ENCODE results near the gene PTPRJ. TPM values are rescaled to one million over a fixed set of nuclear protein-coding genes. Genes with fewer than 3 reads are reported as not detected.

Gene PTPRJ
- total and polyA plus RNA-seq, 4 donors, result 2.0 to 20.1 (median 8.5) TPM

DNA sequence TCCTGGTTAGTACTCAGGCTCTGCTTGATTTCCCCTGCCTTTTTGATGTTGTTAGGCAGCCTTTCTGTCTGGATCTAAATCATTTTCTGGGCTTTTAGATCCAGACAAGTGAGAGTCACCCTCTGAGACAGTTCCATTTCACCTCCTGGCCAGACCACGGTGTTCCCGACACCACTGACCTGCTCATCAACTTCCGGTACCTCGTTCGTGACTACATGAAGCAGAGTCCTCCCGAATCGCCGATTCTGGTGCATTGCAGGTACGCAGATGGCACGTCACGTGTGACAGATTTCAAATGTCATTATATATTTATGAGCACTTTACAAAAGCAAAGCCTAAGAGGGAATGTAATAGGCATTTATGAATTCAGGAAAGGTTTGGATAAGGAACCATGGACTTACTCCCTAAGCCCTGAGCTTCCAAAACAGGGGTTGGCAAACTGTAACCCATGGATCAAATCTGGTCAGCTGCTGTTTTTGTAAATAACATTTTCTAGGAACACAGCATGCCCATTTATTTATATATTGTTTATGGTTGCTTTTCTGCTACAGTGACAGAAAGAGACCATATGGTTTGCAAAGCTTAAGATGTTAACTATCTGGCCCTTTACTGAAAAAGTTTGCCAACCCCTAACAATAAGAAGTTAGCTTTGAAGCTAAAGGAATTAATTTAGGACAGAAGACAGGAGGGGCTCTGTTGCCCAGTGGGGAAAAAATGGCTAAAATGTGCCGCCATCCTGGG is 183.2 kb downstream of the PTPRJ start:
- H3K27me3 ChIP-seq (ENCODE audit: control insufficient read depth in 1 of 2, insufficient read depth in 2 of 2, low read length in 1 of 2), result no peaks in the 10 kb centered on the region
- intact Hi-C loops (cut with DNase I), result no loop called here
- DNase-seq (no peak), ATAC-seq (ENCODE audit: low FRiP score) (no peak)
- H3K4me3 ChIP-seq (ENCODE audit: low read length in 2 of 2), result no peak overlapping the region
- H3K9me3 ChIP-seq (ENCODE audit: control insufficient read depth, low read length), result no peaks in the 10 kb centered on the region
- no peaks in the 10 kb centered on the region for H3K4me1 ChIP-seq (ENCODE audit: control insufficient read depth in 1 of 2, insufficient read depth in 2 of 2, low read length in 2 of 2)
- no peak overlapping the region for H3K27ac ChIP-seq (ENCODE audit: low read depth in 1 of 2, low read length in 2 of 2)
- 94 to 96% methylated on average over 12 of the region's 12 CpGs for WGBS, 2 donors
- H3K36me3 ChIP-seq (ENCODE audit: control insufficient read depth in 1 of 2, insufficient read depth in 2 of 2, low read length in 1 of 2), result peaks cover 0 to 3% of the 10 kb centered on the region in 2 donors

DNA sequence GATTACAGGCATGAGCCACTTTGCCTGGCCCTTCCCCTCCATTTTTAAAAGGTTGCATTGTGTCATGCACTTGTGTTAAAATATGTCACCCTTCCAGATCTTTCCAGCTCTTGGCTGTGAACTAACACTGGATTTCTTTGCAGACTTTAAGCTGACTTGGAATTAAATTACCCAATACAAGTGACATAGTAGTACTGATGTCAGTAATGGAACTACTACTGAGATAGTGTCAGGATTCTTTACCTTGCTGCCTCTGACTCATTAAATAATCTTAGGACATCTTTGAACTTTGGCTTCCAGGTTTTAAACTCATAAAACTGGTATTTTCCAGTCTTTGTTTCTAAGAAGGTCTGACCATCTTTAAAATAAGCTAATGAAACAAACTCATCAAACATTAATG is 184.5 kb downstream of the PTPRJ start:
- intact Hi-C loops (cut with DNase I), result no loop called here
- ATAC-seq (ENCODE audit: low FRiP score) (no peak), DNase-seq (no peak)
- H3K4me3 ChIP-seq (ENCODE audit: low read length in 2 of 2), result no peak overlapping the region
- no peaks in the 10 kb centered on the region for H3K9me3 ChIP-seq (ENCODE audit: control insufficient read depth, low read length)
- no peak overlapping the region for H3K27ac ChIP-seq (ENCODE audit: low read depth in 1 of 2, low read length in 2 of 2)
- H3K4me1 ChIP-seq (ENCODE audit: control insufficient read depth in 1 of 2, insufficient read depth in 2 of 2, low read length in 2 of 2), result no peaks in the 10 kb centered on the region
- no peaks in the 10 kb centered on the region for H3K27me3 ChIP-seq (ENCODE audit: control insufficient read depth in 1 of 2, insufficient read depth in 2 of 2, low read length in 1 of 2)
- H3K36me3 ChIP-seq (ENCODE audit: control insufficient read depth in 1 of 2, insufficient read depth in 2 of 2, low read length in 1 of 2), result peaks cover 0 to 3% of the 10 kb centered on the region in 2 donors

DNA sequence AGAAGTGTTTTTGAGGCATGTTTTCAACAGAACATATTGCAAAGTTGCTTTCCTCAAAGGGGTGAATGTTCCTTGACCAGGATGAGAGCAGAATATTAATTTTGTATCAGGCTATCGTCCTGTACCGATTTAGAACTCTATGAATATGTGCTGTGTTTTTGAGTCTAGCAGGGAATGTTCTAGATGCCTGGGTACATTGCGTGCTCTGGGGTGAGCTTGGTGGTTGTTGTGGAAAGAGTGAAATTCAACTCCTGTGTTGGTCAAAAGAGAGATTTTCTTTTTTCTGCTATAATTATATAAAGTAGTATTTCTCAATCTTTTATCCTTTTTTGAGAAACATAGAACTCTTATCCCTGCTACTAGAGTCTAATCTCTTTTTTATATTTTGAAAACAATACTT is 185.1 kb downstream of the PTPRJ start:
- intact Hi-C loops (cut with DNase I), result no loop called here
- Histone ChIP-seq H3K27me3 (ENCODE audit: control insufficient read depth in 1 of 2, insufficient read depth in 2 of 2, low read length in 1 of 2) (no peaks in the 10 kb centered on the region), H3K36me3 (ENCODE audit: control insufficient read depth in 1 of 2, insufficient read depth in 2 of 2, low read length in 1 of 2) (peaks cover 0 to 3% of the 10 kb centered on the region in 2 donors), H3K4me3 (ENCODE audit: low read length in 2 of 2) (no peak overlapping the region), H3K9me3 (ENCODE audit: control insufficient read depth, low read length) (no peaks in the 10 kb centered on the region), H3K27ac (ENCODE audit: low read depth in 1 of 2, low read length in 2 of 2) (no peak overlapping the region), H3K4me1 (ENCODE audit: control insufficient read depth in 1 of 2, insufficient read depth in 2 of 2, low read length in 2 of 2) (no peaks in the 10 kb centered on the region)
- DNase-seq (no peak), ATAC-seq (ENCODE audit: low FRiP score) (no peak)
- 83 to 94% methylated on average over 3 of the region's 3 CpGs for WGBS, 2 donors

DNA sequence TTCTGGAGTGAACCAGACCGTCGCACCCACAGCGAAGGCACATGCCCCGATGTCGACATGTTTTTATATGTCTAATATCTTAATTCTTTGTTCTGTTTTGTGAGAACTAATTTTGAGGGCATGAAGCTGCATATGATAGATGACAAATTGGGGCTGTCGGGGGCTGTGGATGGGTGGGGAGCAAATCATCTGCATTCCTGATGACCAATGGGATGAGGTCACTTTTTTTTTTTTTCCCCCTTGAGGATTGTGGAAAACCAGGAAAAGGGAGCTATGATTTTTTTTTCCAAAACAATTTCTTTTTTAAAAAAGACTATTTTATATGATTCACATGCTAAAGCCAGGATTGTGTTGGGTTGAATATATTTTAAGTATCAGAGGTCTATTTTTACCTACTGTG is 187.0 kb downstream of the PTPRJ start:
- WGBS, 2 donors, result 81 to 88% methylated on average over 6 of the region's 6 CpGs

DNA sequence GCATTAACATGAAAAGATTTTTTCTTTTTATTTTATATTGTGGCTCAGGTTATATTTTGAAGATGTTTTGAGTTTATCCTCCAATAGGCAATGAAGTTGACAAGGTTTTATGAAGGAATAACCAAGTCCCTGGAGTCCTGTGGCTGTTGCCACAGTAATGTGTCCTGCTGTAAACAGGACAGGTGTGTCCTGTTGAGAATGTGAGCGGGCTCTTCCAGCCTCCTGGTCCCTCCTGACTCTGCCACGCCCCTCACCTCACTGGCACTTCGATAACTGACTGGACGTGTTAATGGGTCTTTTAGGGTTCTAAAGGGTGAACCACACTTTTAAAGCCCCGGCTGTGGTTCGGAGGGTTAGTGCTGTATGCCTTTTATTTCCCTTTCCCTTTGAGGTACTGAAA is 188.5 kb downstream of the PTPRJ start:
- peaks cover 0 to 3% of the 10 kb centered on the region in 2 donors for H3K36me3 ChIP-seq (ENCODE audit: control insufficient read depth in 1 of 2, insufficient read depth in 2 of 2, low read length in 1 of 2)
- WGBS, 2 donors, result 89 to 92% methylated on average over 6 of the region's 6 CpGs

More for the DNA sequence above, 187.0 kb downstream of the PTPRJ start:
- H3K9me3 ChIP-seq (ENCODE audit: control insufficient read depth, low read length), result no peaks in the 10 kb centered on the region
- intact Hi-C loops (cut with DNase I), result no loop called here
- H3K4me3 ChIP-seq (ENCODE audit: low read length in 2 of 2), result no peak overlapping the region
- H3K4me1 ChIP-seq (ENCODE audit: control insufficient read depth in 1 of 2, insufficient read depth in 2 of 2, low read length in 2 of 2), result no peaks in the 10 kb centered on the region
- DNase-seq (no peak), ATAC-seq (ENCODE audit: low FRiP score) (no peak)
- peaks cover 0 to 3% of the 10 kb centered on the region in 2 donors for H3K36me3 ChIP-seq (ENCODE audit: control insufficient read depth in 1 of 2, insufficient read depth in 2 of 2, low read length in 1 of 2)
- no peak overlapping the region for H3K27ac ChIP-seq (ENCODE audit: low read depth in 1 of 2, low read length in 2 of 2)
- no peaks in the 10 kb centered on the region for H3K27me3 ChIP-seq (ENCODE audit: control insufficient read depth in 1 of 2, insufficient read depth in 2 of 2, low read length in 1 of 2)

DNA sequence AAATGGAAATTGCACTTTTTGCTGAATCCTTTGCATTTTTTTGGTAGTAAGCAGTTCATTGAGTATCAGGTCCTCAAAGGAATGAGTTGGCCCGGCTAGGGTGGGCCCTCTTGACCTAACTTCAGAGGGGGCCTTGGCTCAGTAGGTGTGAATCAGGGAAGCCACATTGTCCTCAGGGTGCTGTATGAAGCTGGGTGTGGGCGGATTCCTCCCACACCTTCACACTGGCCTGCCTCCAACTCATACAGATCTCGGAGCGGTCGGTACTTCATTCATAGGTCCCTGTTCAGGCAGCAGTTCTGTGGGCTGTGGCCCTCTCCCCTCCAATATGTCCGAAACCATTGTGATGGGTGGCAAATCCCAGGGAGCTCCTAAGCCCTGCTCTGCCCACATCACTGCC is 188.9 kb downstream of the PTPRJ start:
- no peaks in the 10 kb centered on the region for H3K27me3 ChIP-seq (ENCODE audit: control insufficient read depth in 1 of 2, insufficient read depth in 2 of 2, low read length in 1 of 2)
- 62 to 74% methylated on average over 6 of the region's 6 CpGs for WGBS, 2 donors
- no peaks in the 10 kb centered on the region for H3K36me3 ChIP-seq (ENCODE audit: control insufficient read depth in 1 of 2, insufficient read depth in 2 of 2, low read length in 1 of 2)
- no peak overlapping the region for H3K4me3 ChIP-seq (ENCODE audit: low read length in 2 of 2)
- H3K4me1 ChIP-seq (ENCODE audit: control insufficient read depth in 1 of 2, insufficient read depth in 2 of 2, low read length in 2 of 2), result no peaks in the 10 kb centered on the region
- ATAC-seq (ENCODE audit: low FRiP score) (no peak), DNase-seq (no peak)
- no peak overlapping the region for H3K27ac ChIP-seq (ENCODE audit: low read depth in 1 of 2, low read length in 2 of 2)
- H3K9me3 ChIP-seq (ENCODE audit: control insufficient read depth, low read length), result no peaks in the 10 kb centered on the region
- intact Hi-C loops (cut with DNase I), result no loop called here

More for the DNA sequence above, 188.5 kb downstream of the PTPRJ start:
- no peaks in the 10 kb centered on the region for H3K4me1 ChIP-seq (ENCODE audit: control insufficient read depth in 1 of 2, insufficient read depth in 2 of 2, low read length in 2 of 2)
- intact Hi-C loops (cut with DNase I), result no loop called here
- H3K27ac ChIP-seq (ENCODE audit: low read depth in 1 of 2, low read length in 2 of 2), result no peak overlapping the region
- no peaks in the 10 kb centered on the region for H3K27me3 ChIP-seq (ENCODE audit: control insufficient read depth in 1 of 2, insufficient read depth in 2 of 2, low read length in 1 of 2)
- no peak for ATAC-seq (ENCODE audit: low FRiP score)
- no peak overlapping the region for H3K4me3 ChIP-seq (ENCODE audit: low read length in 2 of 2)
- no peak for DNase-seq
- no peaks in the 10 kb centered on the region for H3K9me3 ChIP-seq (ENCODE audit: control insufficient read depth, low read length)

DNA sequence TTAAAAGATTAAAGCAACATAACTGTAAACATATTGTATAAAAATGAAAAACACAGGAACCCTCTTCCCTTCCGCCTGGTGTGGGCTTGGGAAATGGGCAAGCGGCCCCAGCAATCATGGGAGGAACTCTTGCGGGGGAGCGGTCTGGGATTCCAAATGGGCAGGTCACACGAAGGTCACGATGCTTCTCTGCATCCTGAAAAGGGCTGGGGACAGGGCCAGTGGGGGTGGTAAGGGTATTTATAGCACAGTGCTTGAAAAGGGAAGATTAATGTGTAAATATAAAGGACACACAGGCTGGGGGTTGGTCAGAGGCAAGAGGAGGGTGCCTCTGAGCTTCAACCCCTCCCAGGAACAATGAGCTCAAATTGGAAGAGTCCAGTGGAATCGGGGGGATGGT is 189.4 kb downstream of the PTPRJ start:
- no peaks in the 10 kb centered on the region for H3K9me3 ChIP-seq (ENCODE audit: control insufficient read depth, low read length)
- no peaks in the 10 kb centered on the region for H3K36me3 ChIP-seq (ENCODE audit: control insufficient read depth in 1 of 2, insufficient read depth in 2 of 2, low read length in 1 of 2)
- H3K27ac ChIP-seq (ENCODE audit: low read depth in 1 of 2, low read length in 2 of 2), result no peak overlapping the region
- H3K27me3 ChIP-seq (ENCODE audit: control insufficient read depth in 1 of 2, insufficient read depth in 2 of 2, low read length in 1 of 2), result no peaks in the 10 kb centered on the region
- intact Hi-C loops (cut with DNase I), result no loop called here
- no peaks in the 10 kb centered on the region for H3K4me1 ChIP-seq (ENCODE audit: control insufficient read depth in 1 of 2, insufficient read depth in 2 of 2, low read length in 2 of 2)
- 58 to 68% methylated on average over 7 of the region's 7 CpGs for WGBS, 2 donors
- DNase-seq, result peak in 1 of 2 donors; percentile 52
- no peak for ATAC-seq (ENCODE audit: low FRiP score)
- H3K4me3 ChIP-seq (ENCODE audit: low read length in 2 of 2), result no peak overlapping the region

DNA sequence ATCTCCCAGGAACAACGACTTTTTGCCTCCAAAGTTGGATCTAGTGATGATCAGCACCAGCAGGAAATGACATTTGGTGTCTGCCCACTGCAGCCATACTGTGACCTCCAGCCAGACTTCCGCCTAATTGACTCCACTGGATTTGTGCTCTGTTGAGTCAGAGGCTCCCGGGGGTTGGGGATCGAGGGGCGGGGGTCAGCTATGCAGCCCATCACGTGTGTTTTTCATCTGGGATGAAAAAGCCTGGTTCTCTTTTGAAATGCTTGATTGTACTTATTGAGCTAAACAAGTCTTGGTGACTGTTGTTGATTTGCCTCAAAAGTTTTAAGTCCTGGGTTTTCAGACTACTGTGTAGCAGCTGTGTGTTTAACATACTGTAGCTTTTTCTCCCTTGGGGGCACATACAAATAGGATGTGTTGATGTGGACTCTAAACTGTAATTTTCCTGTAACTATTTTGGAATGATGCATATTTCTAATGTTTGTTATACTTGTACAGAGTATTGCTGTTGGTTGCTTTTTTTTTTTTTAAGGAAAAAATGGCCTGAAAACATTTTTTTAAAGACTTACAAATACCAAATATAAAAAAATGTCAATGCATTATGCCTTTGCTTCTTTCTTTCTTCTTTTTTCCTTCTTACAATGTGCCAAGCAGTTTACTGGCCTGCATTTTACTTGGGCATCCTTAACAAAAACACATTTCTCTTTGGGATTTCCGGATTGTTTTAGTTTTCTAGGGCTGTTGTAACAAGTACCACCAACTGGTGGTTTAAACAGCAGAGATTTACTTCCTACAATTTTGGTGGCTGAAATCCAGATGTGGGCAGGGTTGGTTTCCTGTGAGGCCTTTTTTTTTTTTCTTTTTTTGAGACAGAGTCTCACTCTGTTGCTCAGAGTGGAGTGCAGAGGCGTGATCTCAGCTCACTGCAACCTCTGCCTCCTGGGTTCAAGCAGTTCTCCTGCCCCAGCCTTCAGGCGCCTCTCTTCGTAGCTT is 190.2 kb downstream of the PTPRJ start:
- no peaks in the 10 kb centered on the region for H3K9me3 ChIP-seq (ENCODE audit: control insufficient read depth, low read length)
- DNase-seq, result peak in 1 of 2 donors; percentile 50
- WGBS, 2 donors, result 37 to 44% methylated on average over 10 of the region's 10 CpGs
- H3K4me1 ChIP-seq (ENCODE audit: control insufficient read depth in 1 of 2, insufficient read depth in 2 of 2, low read length in 2 of 2), result no peaks in the 10 kb centered on the region
- H3K27me3 ChIP-seq (ENCODE audit: control insufficient read depth in 1 of 2, insufficient read depth in 2 of 2, low read length in 1 of 2), result no peaks in the 10 kb centered on the region
- no peak overlapping the region for H3K27ac ChIP-seq (ENCODE audit: low read depth in 1 of 2, low read length in 2 of 2)
- H3K36me3 ChIP-seq (ENCODE audit: control insufficient read depth in 1 of 2, insufficient read depth in 2 of 2, low read length in 1 of 2), result no peaks in the 10 kb centered on the region
- ATAC-seq (ENCODE audit: low FRiP score), result peak; percentile 49
- H3K4me3 ChIP-seq (ENCODE audit: low read length in 2 of 2), result no peak overlapping the region
- intact Hi-C loops (cut with DNase I), result no loop called here
